ENCODE measurements around the gene TUBB2B. TPM values are rescaled to one million over a fixed set of nuclear protein-coding genes. Genes with fewer than 3 reads are reported as not detected.
"Not testable (repeated sequence)": the region's sequence is repeated elsewhere in the genome, so short reads cannot be mapped to it uniquely, and the experiment has no call there.

The TUBB2B gene
- polyA plus RNA-seq, 3 donors, result 113 to 157 (median 126) TPM

- no peak for DNase-seq
Measured at GRCh38 chr6:3214898-3215297, 12.6 kb downstream of the TUBB2B start.

DNA sequence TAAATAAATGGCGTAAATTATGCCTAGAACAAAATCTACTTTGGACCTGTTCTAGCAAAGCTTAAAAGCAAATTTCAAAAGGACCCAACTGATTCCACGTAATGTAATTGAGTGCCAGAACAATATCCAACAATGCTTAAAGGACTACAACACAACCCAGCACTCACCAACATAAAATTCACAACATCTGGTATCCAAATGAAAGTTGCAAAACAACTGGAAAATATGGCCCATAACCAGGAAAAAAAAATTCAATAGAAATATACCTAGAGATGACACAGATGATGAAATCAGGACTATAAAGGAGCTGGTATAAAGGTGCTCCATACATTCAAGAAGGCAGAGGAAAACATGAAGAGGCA is 14.1 kb downstream of the TUBB2B start:
- DNase-seq, result no peak

DNA sequence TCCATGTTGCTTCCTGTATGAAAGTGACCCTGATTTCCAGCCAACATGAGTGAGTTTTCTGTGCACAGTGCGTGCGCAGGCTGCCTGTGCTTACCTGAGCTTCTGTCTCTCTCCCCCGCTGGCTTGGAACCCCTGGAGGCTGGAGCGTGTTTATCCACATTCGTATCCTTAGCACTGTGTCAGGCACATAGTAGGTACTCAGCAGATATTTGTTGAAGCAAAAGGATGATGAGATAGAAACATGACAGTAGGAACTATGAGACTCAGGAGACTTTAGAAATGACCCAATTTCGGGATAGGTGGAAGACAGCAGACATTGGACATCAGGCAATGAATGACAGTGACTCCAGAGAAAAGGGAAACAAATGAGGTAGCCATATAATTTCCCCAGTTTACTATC is 15.2 kb downstream of the TUBB2B start:
- no peak for DNase-seq

GRCh38 chr6:3211681-3212080 is 15.8 kb downstream of the TUBB2B start:
- no peak for DNase-seq

GRCh38 chr6:3210024-3210610 is 17.3 kb downstream of the TUBB2B start:
- no peak for DNase-seq

GRCh38 chr6:3209114-3210023 is 18.1 kb downstream of the TUBB2B start:
- no peak for DNase-seq

DNA sequence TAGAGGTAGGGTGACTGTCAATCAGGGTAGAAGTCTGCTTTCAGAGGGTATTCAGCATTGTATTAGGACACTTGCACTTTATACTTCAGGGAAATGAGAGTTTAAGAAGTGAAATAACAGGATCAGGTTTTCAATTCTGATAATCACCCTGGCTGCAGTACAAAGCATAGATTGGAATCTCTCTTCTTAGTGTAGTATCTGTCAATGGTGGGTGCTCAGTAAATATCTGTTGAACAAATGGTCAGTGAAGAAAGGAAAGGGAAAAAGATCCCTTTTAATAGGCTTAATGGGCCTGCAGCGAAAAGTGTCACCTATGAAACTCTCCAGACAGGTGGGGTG is 18.7 kb downstream of the TUBB2B start:
- DNase-seq, result no peak

- no peak for DNase-seq
Measured at GRCh38 chr6:3208098-3208774, 19.2 kb downstream of the TUBB2B start.

GRCh38 chr6:3206339-3207015 is 21.0 kb downstream of the TUBB2B start:
- no peak for DNase-seq

DNA sequence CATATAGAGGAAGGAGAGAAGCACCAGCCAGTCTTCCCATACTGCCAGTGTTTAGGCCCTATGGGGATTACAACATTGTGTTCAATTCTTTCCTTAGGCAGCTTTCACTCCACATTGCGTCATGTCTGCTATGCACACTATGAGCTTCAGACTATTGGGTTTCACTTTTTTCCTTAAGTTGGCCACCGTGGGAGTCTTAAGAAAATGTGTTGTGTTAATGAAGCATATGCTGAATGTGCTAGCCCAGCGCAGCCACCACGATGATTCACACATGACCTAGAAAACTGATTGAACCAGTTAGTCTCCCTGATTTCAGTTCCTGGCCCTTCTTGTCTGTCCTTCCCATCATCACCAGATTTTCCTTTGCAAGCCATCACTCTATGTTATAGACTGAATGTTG is 21.5 kb downstream of the TUBB2B start:
- DNase-seq, result no peak

DNA sequence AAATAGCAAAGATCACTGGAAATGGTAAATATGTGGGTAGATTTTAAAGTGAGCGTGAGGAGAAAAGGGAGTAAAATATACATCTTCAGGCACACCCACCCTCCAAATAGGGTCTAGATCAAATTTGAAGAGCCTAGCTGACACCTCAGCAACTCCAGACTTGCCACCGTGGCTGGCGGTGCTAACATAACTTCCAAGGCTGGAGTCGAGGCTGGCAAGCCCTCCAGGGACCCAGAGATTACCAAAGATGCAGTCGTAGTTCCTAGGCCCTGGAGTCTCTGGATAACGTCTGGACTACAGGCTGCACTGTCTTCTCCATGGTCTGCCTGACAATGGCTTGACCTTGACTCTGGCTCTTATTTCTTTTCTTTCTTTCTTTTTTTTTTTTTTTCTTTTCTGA is 22.5 kb downstream of the TUBB2B start:
- no peak for DNase-seq

DNA sequence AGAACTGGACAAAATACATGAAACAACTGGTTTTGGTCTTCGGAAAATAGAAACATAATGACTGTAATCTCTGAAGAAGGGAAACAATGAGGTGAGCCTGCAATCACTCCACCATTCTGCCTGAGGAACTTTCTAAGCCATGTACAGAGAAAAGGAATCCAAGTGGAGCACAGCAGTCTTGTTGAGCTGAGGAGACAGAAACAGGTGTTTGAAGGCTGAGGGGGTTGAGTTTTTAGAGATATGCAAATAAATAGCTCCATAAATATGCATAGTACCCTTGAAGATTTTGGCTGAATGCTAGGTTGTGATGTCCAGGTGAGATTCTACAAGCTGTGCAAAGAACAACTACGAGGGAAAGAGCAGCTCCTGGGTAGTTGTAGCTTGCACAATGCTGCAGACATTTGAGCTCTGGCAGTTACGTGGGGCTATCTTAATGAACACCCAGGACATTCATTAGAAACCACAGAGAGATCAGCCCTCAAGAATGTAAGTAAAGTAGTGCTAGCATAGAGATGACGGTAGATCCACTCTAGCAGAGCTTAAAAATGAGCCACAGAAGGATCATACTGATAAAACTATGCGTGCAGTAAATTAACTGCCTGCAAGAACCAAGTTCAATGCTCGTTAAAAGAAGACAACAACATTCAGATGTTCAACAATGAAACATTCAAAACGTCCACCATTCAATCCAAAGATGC is 24.3 kb downstream of the TUBB2B start:
- no peak for DNase-seq

DNA sequence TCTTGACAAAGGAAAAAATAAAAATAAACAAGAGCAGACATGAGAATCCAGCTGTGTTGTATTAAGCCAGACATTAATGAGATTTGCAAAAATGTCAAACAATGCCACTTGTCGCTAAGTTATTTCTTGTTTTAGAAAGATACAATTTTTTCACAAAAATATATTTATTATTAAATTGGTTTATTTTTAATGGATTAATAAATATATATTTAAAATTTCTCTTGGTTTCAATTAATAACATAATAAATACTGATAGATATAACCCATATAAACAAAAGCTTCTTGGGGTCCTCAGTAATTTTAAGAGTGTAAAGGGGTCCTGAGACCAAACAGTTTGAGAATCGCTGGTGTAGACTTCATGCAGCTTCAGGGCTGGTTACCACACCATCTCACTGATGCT is 26.1 kb downstream of the TUBB2B start:
- DNase-seq, result no peak

DNA sequence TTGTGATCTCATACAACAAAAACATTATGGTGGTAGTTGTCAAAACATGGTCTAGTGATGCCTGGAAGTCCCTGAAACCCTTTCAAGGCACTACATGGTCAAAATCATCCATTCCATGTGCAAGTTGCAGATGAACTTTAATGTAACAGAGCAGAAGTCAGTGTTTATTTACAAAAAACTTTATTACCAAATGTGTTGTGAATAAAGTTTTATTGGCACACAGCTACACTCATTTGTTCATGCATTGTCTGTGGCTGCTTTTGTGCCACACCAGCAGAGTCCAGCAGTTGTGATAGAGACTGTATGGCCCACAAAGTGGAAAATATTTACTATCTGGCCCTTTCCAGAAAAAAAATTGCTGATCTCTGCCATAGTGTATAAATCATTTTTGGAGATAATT is 26.8 kb downstream of the TUBB2B start:
- DNase-seq, result no peak

GRCh38 chr6:3199382-3199781 is 28.1 kb downstream of the TUBB2B start:
- DNase-seq, result no peak

DNA sequence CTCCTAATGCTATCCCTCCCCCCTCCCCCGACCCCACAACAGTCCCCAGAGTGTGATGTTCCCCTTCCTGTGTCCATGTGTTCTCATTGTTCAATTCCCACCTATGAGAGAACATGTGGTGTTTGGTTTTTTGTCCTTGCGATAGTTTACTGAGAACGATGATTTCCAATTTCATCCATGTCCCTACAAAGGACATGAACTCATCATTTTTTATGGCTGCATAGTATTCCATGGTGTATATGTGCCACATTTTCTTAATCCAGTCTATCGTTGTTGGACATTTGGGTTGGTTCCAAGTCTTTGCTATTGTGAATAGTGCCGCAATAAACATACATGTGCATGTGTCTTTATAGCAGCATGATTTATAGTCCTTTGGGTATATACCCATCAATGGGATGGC is 29.7 kb downstream of the TUBB2B start:
- DNase-seq, result not testable (repeated sequence)

GRCh38 chr6:3196770-3197169 is 30.7 kb downstream of the TUBB2B start:
- DNase-seq, result no peak

DNA sequence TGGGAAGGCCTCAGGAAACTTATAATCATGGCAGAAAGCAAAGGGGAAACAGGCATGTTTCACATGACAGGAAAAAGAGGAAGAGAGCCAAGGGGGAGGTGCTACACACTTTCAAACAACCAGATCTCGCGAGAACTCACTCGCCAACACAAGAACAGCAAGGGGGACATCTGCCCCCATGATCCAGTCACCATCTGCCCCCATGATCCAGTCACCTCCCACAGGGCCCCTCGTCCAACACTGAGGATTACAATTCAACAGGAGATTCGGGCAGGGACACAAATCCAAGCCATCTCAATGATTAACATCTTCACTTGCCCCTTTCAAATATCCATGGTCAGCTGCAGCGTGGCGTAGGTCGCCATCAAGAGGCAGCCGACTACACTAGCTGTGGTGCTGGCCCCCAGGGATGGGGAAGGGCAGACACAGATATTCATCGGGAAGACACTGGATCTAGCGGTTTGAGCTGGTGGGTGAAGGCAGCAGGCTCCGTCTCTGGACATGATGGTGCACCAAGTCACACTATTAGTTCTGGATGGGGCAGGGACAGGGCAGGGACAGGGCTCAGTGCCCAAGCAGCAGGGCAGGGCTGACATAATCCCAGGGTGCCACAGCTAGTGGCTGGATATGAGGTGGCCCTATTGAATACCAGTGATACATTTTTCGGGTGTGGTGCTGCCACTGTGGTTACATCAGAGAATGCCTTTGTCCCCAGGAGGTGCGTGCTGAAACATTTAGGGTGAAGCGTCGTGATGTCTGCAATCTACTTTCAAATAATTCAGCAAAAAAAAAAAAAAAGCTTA is 31.6 kb downstream of the TUBB2B start:
- DNase-seq, result no peak

DNA sequence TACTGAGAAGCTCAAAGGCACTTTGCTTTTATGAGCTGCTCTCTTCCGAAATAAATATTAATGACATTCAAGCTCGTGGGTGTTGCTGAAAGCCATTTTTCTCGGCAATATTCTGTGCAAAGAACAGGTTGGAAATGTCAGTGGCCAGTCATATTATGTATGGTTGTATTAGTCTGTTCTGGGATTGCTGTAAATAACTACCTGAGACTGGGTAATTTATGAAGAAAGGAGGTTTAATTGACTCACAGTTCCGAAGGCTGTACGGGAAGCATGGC is 32.1 kb downstream of the TUBB2B start:
- DNase-seq, result no peak

DNA sequence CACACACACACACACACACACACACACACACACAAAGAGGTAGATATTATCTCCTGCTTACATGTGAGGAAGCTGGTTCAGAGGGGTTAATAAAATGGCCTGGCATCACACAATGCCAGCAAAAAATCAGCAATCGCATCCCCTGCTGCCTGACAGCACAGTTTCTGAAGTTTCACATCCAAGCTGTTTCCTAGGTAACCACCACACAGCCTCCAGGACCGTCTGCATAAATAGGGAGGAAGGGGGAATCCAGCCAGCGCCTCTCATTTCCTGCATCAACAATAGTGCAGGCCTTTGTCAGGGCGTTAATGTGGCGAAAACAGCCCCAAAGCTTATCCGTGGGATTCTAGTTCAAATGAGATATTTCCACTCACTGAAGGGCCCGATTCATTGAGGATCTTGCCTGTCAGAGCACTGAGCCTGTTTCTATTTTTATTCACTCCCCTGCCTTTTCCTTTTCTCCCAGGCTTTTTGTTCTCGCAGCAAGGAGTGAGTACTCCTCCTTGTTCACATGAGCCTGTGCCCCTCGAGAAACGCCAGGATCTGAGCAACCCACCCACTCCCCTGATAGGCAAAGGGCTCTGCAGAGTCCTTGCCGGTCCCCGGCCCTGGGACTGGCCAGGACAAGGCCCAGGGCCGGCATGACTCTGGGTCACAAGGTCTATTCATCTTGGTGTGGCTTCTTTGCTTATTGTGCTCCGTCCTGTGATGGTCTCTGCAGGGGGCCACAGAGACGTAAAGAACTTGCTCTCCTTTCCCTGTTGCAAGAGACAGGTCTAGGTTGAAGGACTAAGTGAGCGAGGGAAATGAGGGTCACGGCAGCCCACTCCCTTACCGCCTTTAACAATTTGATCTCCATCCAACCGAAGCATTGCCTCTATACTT is 32.7 kb downstream of the TUBB2B start:
- DNase-seq, result no peak
